Keratinocyte (primary cell): ENCODE measurements around the gene ATXN7L3. TPM values are rescaled to one million over a fixed set of nuclear protein-coding genes. Genes with fewer than 3 reads are reported as not detected.
"Not testable (repeated sequence)": the region's sequence is repeated elsewhere in the genome, so short reads cannot be mapped to it uniquely, and the experiment has no call there.

Experiments used
- DNase-seq: peaks from one replicate; pipeline ENCODE4 v3.0.0-alpha.2; 2011; ENCODE audit warnings: low read depth, missing footprints, low spot score
- FAIRE-seq: peaks from 2 replicates; lab custom pipeline; 2011; peaks lifted over from hg19 to GRCh38; lab: Jason Lieb, UNC
- H2AFZ ChIP-seq: 2 replicates; pipeline ENCODE4 v1.6.0; 2012; ENCODE audit warnings: low read length, control low read depth, inconsistent platforms; ENCODE audit not compliant: control insufficient read depth
- H3K27ac ChIP-seq: 2 replicates; pipeline ENCODE4 v1.5.1; 2011; ENCODE audit warnings: low read length; ENCODE audit not compliant: control insufficient read depth, insufficient read depth
- H3K27me3 ChIP-seq: 3 replicates; pipeline ENCODE4 v1.6.0; 2011; ENCODE audit warnings: low read length; ENCODE audit not compliant: control insufficient read depth, insufficient read depth; ENCODE audit errors: extremely low read depth
- H3K36me3 ChIP-seq, 2 experiments: 2 replicates in 1 of 2; 3 replicates in 1 of 2; pipeline ENCODE4 v1.5.1; 2011; ENCODE audit warnings: low read length in 2 of 2, mild to moderate bottlenecking in 1 of 2; ENCODE audit not compliant: control insufficient read depth in 2 of 2, insufficient read depth in 2 of 2; ENCODE audit errors: extremely low read depth in 1 of 2
- H3K4me1 ChIP-seq: 3 replicates; pipeline ENCODE4 v1.5.1; 2011; ENCODE audit warnings: low read length; ENCODE audit not compliant: control insufficient read depth, insufficient read depth; ENCODE audit errors: extremely low read depth
- H3K4me2 ChIP-seq: 3 replicates; pipeline ENCODE4 v1.6.0; 2011; ENCODE audit warnings: low read depth, low read length; ENCODE audit not compliant: control insufficient read depth, insufficient read depth; ENCODE audit errors: extremely low read depth
- H3K4me3 ChIP-seq, 3 experiments: fragments of 200-600 bp in 1 of 3; sonication (generic) in 1 of 3; 2 replicates in 2 of 3; 3 replicates in 1 of 3; pipeline ENCODE4 v1.5.1; 2011 to 2016; ENCODE audit warnings: low read length in 3 of 3, mild to moderate bottlenecking in 3 of 3, control low read depth in 2 of 3, inconsistent platforms in 1 of 3, low read depth in 1 of 3, mixed read lengths in 1 of 3, mixed run types in 1 of 3, moderate library complexity in 1 of 3; ENCODE audit not compliant: control insufficient read depth in 2 of 3, insufficient read depth in 2 of 3; ENCODE audit errors: extremely low read depth in 1 of 3
- H3K79me2 ChIP-seq: 2 replicates; pipeline ENCODE4 v1.6.0; 2012; ENCODE audit warnings: low read length; ENCODE audit not compliant: control insufficient read depth, insufficient read depth
- H3K9ac ChIP-seq: 3 replicates; pipeline ENCODE4 v1.6.0; 2011; ENCODE audit warnings: low read length; ENCODE audit not compliant: control insufficient read depth, insufficient read depth; ENCODE audit errors: extremely low read depth
- H3K9me1 ChIP-seq: 3 replicates; pipeline ENCODE4 v1.6.0; 2011; ENCODE audit warnings: low read length; ENCODE audit not compliant: control insufficient read depth, insufficient read depth; ENCODE audit errors: extremely low read depth
- H3K9me3 ChIP-seq: 2 replicates; pipeline ENCODE4 v1.5.1; 2012; ENCODE audit warnings: low read depth, low read length; ENCODE audit not compliant: control insufficient read depth
- H4K20me1 ChIP-seq: 3 replicates; pipeline ENCODE4 v1.6.0; 2011; ENCODE audit warnings: low read length; ENCODE audit not compliant: control insufficient read depth, insufficient read depth; ENCODE audit errors: extremely low read depth
- EZH2 ChIP-seq: IDR thresholded peaks from one replicate; pipeline ENCODE4 v1.6.1; 2012; ENCODE audit warnings: inconsistent platforms, mild to moderate bottlenecking, low read length, moderate library complexity
- dilution Hi-C: fragments of 300-500 bp; cut with MboI; formaldehyde crosslinking; loops from one replicate; pipeline ENCODE4 v1.7.0; 2020; ENCODE audit warnings: low sequenced_read_pairs; ENCODE audit not compliant: extremely low pct_ligation_motif_present
- polyA plus RNA-seq, 5 experiments: library from polyadenylated mRNA; depleted of rRNA in 3 of 5; stranded (reverse) in 3 of 5; stranded (forward) in 1 of 5; unstranded in 1 of 5; fragments of >200 nt; gene quantifications; 1 replicate in 1 of 5; 2 replicates in 3 of 5; 3 replicates in 1 of 5; pipeline versions ENCODE4 v1.2.1 to v1.2.3, GENCODE V29; 2011 to 2012; ENCODE audit warnings: missing spikeins in 2 of 5, low read depth in 1 of 5, low replicate concordance in 1 of 5
- TF ChIP-seq, protein P1 (sequence below), 3 experiments: IDR thresholded peaks in 1 of 3; conservative IDR thresholded peaks in 1 of 3; optimal IDR thresholded peaks in 1 of 3; 2 replicates in 2 of 3; 3 replicates in 1 of 3; pipeline versions ENCODE3 to v1.5.1; 2011; ENCODE audit warnings: low read length in 3 of 3, mild to moderate bottlenecking in 3 of 3, moderate library complexity in 2 of 3, control low read depth in 1 of 3, inconsistent platforms in 1 of 3; ENCODE audit not compliant: insufficient read depth in 2 of 3; ENCODE audit errors: extremely low read depth in 1 of 3

Gene ATXN7L3
- polyA plus RNA-seq, 1 donor (not counting 4 experiments of a cell fraction or from before 2014, with no cell fraction given) = 32.8 TPM

DNA sequence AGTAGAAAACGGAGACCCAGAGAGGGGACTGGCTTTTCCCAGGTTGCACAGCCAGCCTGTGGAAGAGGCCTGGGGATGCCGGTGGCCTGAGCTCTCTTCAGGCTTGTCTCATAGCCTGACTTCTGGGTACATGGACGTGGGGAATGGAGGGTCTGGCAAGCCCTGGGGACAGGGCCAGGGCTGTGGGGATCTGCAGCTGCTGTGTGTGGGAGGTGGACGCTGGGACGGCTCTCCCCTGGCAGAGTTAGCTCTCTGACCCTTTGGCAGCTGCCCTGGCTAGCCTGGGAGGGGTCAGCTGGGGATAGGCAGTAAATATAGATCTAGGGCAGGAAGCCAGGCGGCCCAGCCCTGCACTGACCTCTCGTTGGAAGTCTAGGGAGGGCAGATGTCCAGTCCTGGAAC is 47.8 kb upstream of the ATXN7L3 start:
- Histone ChIP-seq H3K79me2 (no peaks in the 10 kb centered on the region), H2AFZ (no peak overlapping the region), H3K4me1 (no peaks in the 10 kb centered on the region), H4K20me1 (no peaks in the 10 kb centered on the region), H3K27me3 (peaks cover 6% of the 10 kb centered on the region), H3K4me3 (no peak overlapping the region), H3K27ac (no peak overlapping the region), H3K9me3 (no peaks in the 10 kb centered on the region), H3K4me2 (no peak overlapping the region), H3K9me1 (no peaks in the 10 kb centered on the region), H3K36me3 (no peaks in the 10 kb centered on the region), H3K9ac (no peak overlapping the region)
- FAIRE-seq = no peak
- TF ChIP-seq, protein P1, sequence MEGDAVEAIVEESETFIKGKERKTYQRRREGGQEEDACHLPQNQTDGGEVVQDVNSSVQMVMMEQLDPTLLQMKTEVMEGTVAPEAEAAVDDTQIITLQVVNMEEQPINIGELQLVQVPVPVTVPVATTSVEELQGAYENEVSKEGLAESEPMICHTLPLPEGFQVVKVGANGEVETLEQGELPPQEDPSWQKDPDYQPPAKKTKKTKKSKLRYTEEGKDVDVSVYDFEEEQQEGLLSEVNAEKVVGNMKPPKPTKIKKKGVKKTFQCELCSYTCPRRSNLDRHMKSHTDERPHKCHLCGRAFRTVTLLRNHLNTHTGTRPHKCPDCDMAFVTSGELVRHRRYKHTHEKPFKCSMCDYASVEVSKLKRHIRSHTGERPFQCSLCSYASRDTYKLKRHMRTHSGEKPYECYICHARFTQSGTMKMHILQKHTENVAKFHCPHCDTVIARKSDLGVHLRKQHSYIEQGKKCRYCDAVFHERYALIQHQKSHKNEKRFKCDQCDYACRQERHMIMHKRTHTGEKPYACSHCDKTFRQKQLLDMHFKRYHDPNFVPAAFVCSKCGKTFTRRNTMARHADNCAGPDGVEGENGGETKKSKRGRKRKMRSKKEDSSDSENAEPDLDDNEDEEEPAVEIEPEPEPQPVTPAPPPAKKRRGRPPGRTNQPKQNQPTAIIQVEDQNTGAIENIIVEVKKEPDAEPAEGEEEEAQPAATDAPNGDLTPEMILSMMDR (optimal IDR thresholded peaks at IDR 0.05 in 1 of 3, IDR thresholded peaks at IDR 0.05 in 1 of 3, conservative IDR thresholded peaks at IDR 0.05 in 1 of 3; ENCODE audit: extremely low read depth in 1 of 3, insufficient read depth in 2 of 3, low read length in 3 of 3) = no peak
- no peak for TF ChIP-seq EZH2
- DNase-seq = no peak
- dilution Hi-C loops = no loop called here

DNA sequence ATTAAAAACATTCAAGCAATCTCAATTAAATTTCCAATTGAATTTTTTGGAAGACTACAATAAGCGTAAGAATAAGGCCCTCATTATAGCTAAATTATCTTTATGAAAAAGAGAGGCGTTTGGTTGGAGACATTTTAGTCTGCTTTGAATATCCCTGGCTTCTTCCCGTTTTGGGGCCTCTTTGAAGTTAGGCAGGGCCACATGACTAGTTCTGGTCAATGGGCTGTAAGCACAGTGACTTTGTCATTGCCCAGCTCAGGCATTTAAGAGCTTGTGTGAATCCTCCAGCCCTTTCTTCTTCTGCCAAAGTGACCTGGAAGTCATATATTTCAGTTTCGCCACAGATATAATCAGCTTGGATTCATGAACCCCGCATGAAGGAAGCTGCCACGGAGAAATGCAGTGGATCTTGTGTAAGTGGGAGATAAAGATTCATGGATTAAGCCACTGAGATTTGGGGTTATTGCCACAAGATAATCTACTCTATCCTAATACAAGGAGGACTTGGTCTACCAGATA is 41.5 kb upstream of the ATXN7L3 start:
- Histone ChIP-seq H3K9me1 (no peaks in the 10 kb centered on the region), H3K9ac (no peak overlapping the region), H3K27ac (no peak overlapping the region), H3K27me3 (no peaks in the 10 kb centered on the region), H3K4me3 (no peak overlapping the region), H3K36me3 (no peaks in the 10 kb centered on the region), H3K79me2 (no peaks in the 10 kb centered on the region), H3K9me3 (no peaks in the 10 kb centered on the region), H2AFZ (no peak overlapping the region), H3K4me1 (peaks cover 2% of the 10 kb centered on the region), H3K4me2 (no peak overlapping the region), H4K20me1 (no peaks in the 10 kb centered on the region)
- DNase-seq (no peak), FAIRE-seq (no peak)
- dilution Hi-C loops = no loop called here
- TF ChIP-seq, protein P1 (optimal IDR thresholded peaks at IDR 0.05 in 1 of 3, IDR thresholded peaks at IDR 0.05 in 1 of 3, conservative IDR thresholded peaks at IDR 0.05 in 1 of 3; ENCODE audit: extremely low read depth in 1 of 3, insufficient read depth in 2 of 3, low read length in 3 of 3) = no peak
- TF ChIP-seq EZH2 = no peak

DNA sequence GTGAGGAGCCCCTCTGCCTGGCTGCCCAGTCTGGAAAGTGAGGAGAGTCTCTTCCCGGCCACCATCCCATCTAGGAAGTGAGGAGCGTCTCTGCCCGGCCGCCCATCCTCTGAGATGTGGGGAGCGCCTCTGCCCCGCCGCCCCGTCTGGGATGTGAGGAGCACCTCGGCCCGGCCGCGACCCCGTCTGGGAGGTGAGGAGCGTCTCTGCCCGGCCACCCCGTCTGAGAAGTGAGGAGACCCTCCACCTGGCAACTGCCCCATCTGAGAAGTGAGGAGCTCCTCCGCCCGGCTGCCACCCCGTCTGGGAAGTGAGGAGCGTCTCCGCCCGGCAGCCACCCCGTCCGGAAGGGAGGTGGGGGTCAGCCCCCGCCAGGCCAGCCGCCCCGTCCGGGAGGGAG is 38.2 kb upstream of the ATXN7L3 start:
- FAIRE-seq, dilution Hi-C loops: not testable (repeated sequence)
- peaks cover 18% of the 10 kb centered on the region for H3K4me1 ChIP-seq

More for the DNA sequence above, 38.2 kb upstream of the ATXN7L3 start:
- not testable (repeated sequence) for DNase-seq, H3K79me2 ChIP-seq, H3K4me2 ChIP-seq, H3K4me3 ChIP-seq, H3K36me3 ChIP-seq, H3K9me3 ChIP-seq, H3K9ac ChIP-seq, H3K9me1 ChIP-seq, H4K20me1 ChIP-seq, H2AFZ ChIP-seq, H3K27ac ChIP-seq, H3K27me3 ChIP-seq
